Nephron progenitor cell (in vitro differentiated cells): ENCODE data around the gene SHH.
A peak's percentile ranks its signal among the peaks of the same experiment; 100 is the strongest.

ENCODE experiments used
- DNase-seq: peaks from one replicate; pipeline ENCODE4 v3.0.0; 2021
- H3K27ac Mint-ChIP-seq: 2 replicates; pipeline ENCODE4 v1.8.0; 2021; ENCODE audit warnings: mild to moderate bottlenecking, moderate library complexity, mixed read lengths
- H3K27me3 Mint-ChIP-seq: 2 replicates; pipeline ENCODE4 v1.8.0; 2021; ENCODE audit warnings: mild to moderate bottlenecking, low read depth, mixed read lengths; ENCODE audit not compliant: poor library complexity
- H3K36me3 Mint-ChIP-seq: 2 replicates; pipeline ENCODE4 v1.8.0; 2021; ENCODE audit warnings: low read depth, mixed read lengths
- H3K4me1 Mint-ChIP-seq: 2 replicates; pipeline ENCODE4 v1.8.0; 2021; ENCODE audit warnings: mixed read lengths
- H3K4me3 Mint-ChIP-seq: 2 replicates; pipeline ENCODE4 v1.8.0; 2021; ENCODE audit warnings: mild to moderate bottlenecking, moderate library complexity, mixed read lengths
- H3K9me3 Mint-ChIP-seq: 2 replicates; pipeline ENCODE4 v1.8.0; 2021; ENCODE audit warnings: mild to moderate bottlenecking, moderate library complexity, mixed read lengths
- CTCF ChIP-seq: fragments of 200-600 bp; sonication (generic); IDR thresholded peaks from 2 replicates; pipeline ENCODE4 v1.5.0; 2021; ENCODE audit warnings: antibody characterized with exemption

Gene SHH

GRCh38 chr7:155829796-155830470 lies 17.7 kb upstream of the SHH start:
- Mint-ChIP-seq H3K4me3 (no peak overlapping the region), H3K27ac (no peak overlapping the region)

GRCh38 chr7:155825336-155825735 lies 13.1 kb upstream of the SHH start:
- H3K9me3 Mint-ChIP-seq = no peaks in the 10 kb centered on the region
- no peak overlapping the region for H3K4me3 Mint-ChIP-seq
- no peak for TF ChIP-seq CTCF

More at GRCh38 chr7:155829796-155830470, 17.7 kb upstream of the SHH start:
- H3K27me3 Mint-ChIP-seq = peaks cover 26% of the 10 kb centered on the region
- H3K36me3 Mint-ChIP-seq = no peaks in the 10 kb centered on the region
- H3K4me1 Mint-ChIP-seq = peaks cover 5% of the 10 kb centered on the region
- no peaks in the 10 kb centered on the region for H3K9me3 Mint-ChIP-seq
- no peak for DNase-seq
- no peak for TF ChIP-seq CTCF

GRCh38 chr7:155824227-155824886 lies 12.1 kb upstream of the SHH start:
- no peaks in the 10 kb centered on the region for H3K36me3 Mint-ChIP-seq
- peaks cover 4% of the 10 kb centered on the region for H3K4me1 Mint-ChIP-seq
- H3K4me3 Mint-ChIP-seq = no peak overlapping the region
- peak overlapping the region; percentile 44 for H3K27ac Mint-ChIP-seq
- peaks cover 47% of the 10 kb centered on the region for H3K27me3 Mint-ChIP-seq
- no peaks in the 10 kb centered on the region for H3K9me3 Mint-ChIP-seq
- no peak for TF ChIP-seq CTCF
- no peak for DNase-seq

More at GRCh38 chr7:155825336-155825735, 13.1 kb upstream of the SHH start:
- H3K27ac Mint-ChIP-seq = no peak overlapping the region
- H3K36me3 Mint-ChIP-seq = no peaks in the 10 kb centered on the region
- peaks cover 42% of the 10 kb centered on the region for H3K27me3 Mint-ChIP-seq
- DNase-seq = no peak
- H3K4me1 Mint-ChIP-seq = peaks cover 4% of the 10 kb centered on the region

GRCh38 chr7:155821851-155822250 lies 9.6 kb upstream of the SHH start:
- Mint-ChIP-seq H3K9me3 (peaks cover 4% of the 10 kb centered on the region), H3K4me1 (peaks cover 4% of the 10 kb centered on the region), H3K27me3 (peaks cover 48% of the 10 kb centered on the region), H3K27ac (no peak overlapping the region), H3K36me3 (no peaks in the 10 kb centered on the region), H3K4me3 (no peak overlapping the region)
- TF ChIP-seq CTCF = no peak
- no peak for DNase-seq

GRCh38 chr7:155820788-155821187 lies 8.5 kb upstream of the SHH start:
- Mint-ChIP-seq H3K9me3 (peaks cover 4% of the 10 kb centered on the region), H3K27ac (peak overlapping the region; percentile 85), H3K4me3 (no peak overlapping the region), H3K27me3 (peaks cover 48% of the 10 kb centered on the region), H3K4me1 (peaks cover 4% of the 10 kb centered on the region), H3K36me3 (no peaks in the 10 kb centered on the region)
- no peak for TF ChIP-seq CTCF
- DNase-seq = no peak

GRCh38 chr7:155820246-155820645 lies 8.0 kb upstream of the SHH start:
- peaks cover 54% of the 10 kb centered on the region for H3K27me3 Mint-ChIP-seq
- no peak for TF ChIP-seq CTCF
- peaks cover 4% of the 10 kb centered on the region for H3K9me3 Mint-ChIP-seq
- H3K4me1 Mint-ChIP-seq = peaks cover 4% of the 10 kb centered on the region
- no peaks in the 10 kb centered on the region for H3K36me3 Mint-ChIP-seq
- no peak overlapping the region for H3K27ac Mint-ChIP-seq
- H3K4me3 Mint-ChIP-seq = no peak overlapping the region
- DNase-seq = no peak
